Measurements from ENCODE around the gene TBC1D25.

DNA sequence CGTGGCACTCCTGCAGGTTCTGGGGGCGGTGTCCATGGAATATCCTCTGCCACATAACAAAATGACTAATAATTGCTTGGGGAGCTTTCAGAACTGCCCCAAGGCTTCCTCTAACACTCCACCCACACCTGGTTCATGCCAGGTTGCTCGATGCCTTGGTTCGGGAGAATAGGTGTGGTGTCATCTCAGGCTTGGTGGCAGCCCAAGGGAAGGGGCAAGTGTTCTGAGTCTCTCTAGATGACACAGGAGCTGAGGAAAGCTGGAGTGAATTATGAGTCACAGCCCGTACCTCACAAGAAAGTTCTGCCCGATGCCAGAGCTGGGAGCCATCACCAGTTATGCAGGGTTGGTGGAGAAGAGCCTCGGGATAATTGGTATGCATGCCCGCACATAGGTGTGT lies 48.9 kb upstream of the TBC1D25 start:
- TF ChIP-seq POLR2A (IDR thresholded peaks at IDR 0.05) (no peak), CTCF (IDR thresholded peaks at IDR 0.05) (no peak)
